Nephron (organoid): ENCODE measurements around the gene GTSE1.
A peak's percentile ranks its signal among the peaks of the same experiment; 100 is the strongest.

ENCODE experiments used
- H3K27ac Mint-ChIP-seq, 3 experiments: 2 replicates each; pipeline ENCODE4 v1.8.0; 2020; ENCODE audit warnings: mixed read lengths in 3 of 3, mild to moderate bottlenecking in 2 of 3, moderate library complexity in 1 of 3
- H3K27me3 Mint-ChIP-seq: 2 replicates; pipeline ENCODE4 v1.8.0; 2021; ENCODE audit warnings: low read depth, mild to moderate bottlenecking, moderate library complexity, mixed read lengths
- H3K36me3 Mint-ChIP-seq: 2 replicates; pipeline ENCODE4 v1.8.0; 2020; ENCODE audit warnings: low read depth, mixed read lengths
- H3K4me1 Mint-ChIP-seq: 2 replicates; pipeline ENCODE4 v1.8.0; 2020; ENCODE audit warnings: mixed read lengths
- H3K4me3 Mint-ChIP-seq, 3 experiments: 2 replicates each; pipeline ENCODE4 v1.8.0; 2020; ENCODE audit warnings: mild to moderate bottlenecking in 3 of 3, mixed read lengths in 3 of 3, moderate library complexity in 2 of 3
- H3K9me3 Mint-ChIP-seq: 2 replicates; pipeline ENCODE4 v1.8.0; 2020; ENCODE audit warnings: mixed read lengths
- TF ChIP-seq, protein P1 (sequence below), 3 experiments: fragments of 200-600 bp; sonication (generic); IDR thresholded peaks; one replicate each; pipeline ENCODE4 v1.5.0; 2021; ENCODE audit warnings: antibody characterized with exemption in 3 of 3; ENCODE audit not compliant: unreplicated experiment in 3 of 3

The GTSE1 gene

GRCh38 chr22:46368422-46368821 is 71.8 kb downstream of the GTSE1 start:
- H3K4me1 Mint-ChIP-seq, result peaks cover 5% of the 10 kb centered on the region
- peaks cover 3% of the 10 kb centered on the region for H3K36me3 Mint-ChIP-seq
- H3K4me3 Mint-ChIP-seq, result no peak overlapping the region
- H3K27ac Mint-ChIP-seq, result no peak overlapping the region
- TF ChIP-seq, protein P1, sequence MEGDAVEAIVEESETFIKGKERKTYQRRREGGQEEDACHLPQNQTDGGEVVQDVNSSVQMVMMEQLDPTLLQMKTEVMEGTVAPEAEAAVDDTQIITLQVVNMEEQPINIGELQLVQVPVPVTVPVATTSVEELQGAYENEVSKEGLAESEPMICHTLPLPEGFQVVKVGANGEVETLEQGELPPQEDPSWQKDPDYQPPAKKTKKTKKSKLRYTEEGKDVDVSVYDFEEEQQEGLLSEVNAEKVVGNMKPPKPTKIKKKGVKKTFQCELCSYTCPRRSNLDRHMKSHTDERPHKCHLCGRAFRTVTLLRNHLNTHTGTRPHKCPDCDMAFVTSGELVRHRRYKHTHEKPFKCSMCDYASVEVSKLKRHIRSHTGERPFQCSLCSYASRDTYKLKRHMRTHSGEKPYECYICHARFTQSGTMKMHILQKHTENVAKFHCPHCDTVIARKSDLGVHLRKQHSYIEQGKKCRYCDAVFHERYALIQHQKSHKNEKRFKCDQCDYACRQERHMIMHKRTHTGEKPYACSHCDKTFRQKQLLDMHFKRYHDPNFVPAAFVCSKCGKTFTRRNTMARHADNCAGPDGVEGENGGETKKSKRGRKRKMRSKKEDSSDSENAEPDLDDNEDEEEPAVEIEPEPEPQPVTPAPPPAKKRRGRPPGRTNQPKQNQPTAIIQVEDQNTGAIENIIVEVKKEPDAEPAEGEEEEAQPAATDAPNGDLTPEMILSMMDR (IDR thresholded peaks at IDR 0.05; ENCODE audit: unreplicated experiment in 3 of 3), result no peak
- peaks cover 4% of the 10 kb centered on the region for H3K27me3 Mint-ChIP-seq
- H3K9me3 Mint-ChIP-seq, result no peaks in the 10 kb centered on the region

DNA sequence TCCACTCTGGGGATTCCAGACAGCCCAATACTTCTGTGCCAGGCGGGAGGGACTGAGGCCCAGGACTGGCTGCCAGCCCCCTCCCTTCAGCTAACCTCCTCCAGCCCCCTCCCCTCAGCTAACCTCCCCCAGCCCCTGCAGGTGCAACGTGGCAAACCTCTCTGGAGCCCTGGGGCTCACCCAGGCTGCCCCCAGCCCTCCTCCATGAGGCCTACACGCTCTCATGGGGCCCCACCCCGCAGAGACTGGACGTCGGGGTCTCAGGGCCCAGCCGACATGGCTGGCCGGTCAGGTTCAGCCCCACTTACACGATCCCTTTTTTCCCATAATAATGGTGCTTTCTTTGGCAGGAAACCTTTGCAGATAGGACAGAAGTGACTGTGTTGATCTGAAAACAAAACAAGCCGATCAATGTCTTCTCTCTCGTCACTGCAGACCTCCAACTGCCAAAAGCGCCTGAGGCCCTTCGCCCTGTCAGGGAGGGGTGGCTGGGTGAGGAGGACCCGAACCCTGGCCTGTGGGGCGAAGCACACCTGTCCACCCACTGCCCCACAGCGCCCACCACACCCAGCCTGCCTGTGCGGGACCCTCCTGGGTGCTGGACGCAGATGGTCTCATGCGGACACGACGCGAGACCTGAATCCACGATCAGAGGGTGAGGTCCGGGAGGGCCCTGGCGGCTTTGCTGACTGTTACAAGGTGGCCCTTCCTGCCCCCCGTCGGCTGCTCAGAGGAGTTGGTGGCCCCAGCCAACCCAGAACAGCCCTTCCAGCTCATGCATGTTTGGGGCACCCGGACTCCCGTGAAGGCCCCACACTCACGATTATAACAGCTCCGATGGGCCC is 72.4 kb downstream of the GTSE1 start:
- Mint-ChIP-seq H3K9me3 (peaks cover under 1% of the 10 kb centered on the region), H3K27me3 (peaks cover 4% of the 10 kb centered on the region), H3K4me3 (no peak overlapping the region), H3K36me3 (peaks cover 3% of the 10 kb centered on the region), H3K4me1 (peaks cover 7% of the 10 kb centered on the region), H3K27ac (no peak overlapping the region)
- TF ChIP-seq, protein P1 (IDR thresholded peaks at IDR 0.05; ENCODE audit: unreplicated experiment in 3 of 3), result no peak

GRCh38 chr22:46369716-46370583 is 73.3 kb downstream of the GTSE1 start:
- Mint-ChIP-seq H3K27ac (no peak overlapping the region), H3K27me3 (peaks cover 4% of the 10 kb centered on the region), H3K4me1 (peaks cover 11% of the 10 kb centered on the region), H3K4me3 (no peak overlapping the region), H3K9me3 (peaks cover 2% of the 10 kb centered on the region), H3K36me3 (peaks cover 3% of the 10 kb centered on the region)
- TF ChIP-seq, protein P1 (IDR thresholded peaks at IDR 0.05; ENCODE audit: unreplicated experiment in 3 of 3), result no peak

DNA sequence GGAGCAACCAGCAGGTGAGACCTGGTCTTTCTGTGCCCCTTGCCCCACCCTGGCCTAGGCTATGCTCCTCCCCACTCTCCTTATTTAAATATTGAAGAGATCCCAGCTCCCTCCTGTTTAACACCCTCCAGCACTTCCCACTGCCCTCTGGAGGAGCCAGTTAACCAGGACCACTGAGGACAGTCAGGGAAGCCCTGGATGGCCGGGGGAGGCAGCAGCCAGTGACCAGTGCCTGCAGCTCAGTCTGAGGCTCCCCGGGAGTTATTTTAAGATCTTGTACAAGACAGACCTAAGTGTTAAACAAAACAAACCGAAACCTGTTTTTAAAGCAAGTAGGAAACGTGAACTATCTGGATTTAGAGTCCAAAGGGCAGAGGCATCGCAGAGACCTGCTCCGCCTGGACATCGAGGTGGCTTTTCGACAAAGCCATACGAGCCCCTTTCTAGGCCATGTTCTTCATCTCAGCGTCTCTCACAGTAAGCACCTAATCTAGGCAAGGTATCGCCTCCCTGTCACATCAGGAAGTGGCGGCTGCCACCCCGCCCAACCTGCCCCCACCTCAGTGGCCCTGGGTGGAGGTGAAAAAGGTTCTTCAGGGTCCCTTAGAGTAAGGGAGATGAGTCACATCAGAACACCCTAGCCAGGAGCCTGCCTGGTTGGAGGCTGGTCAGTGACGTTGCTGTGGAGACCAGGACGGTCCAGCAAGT is 74.1 kb downstream of the GTSE1 start:
- Mint-ChIP-seq H3K27ac (peak overlapping the region in 1 of 3 experiments; percentile 44), H3K4me3 (no peak overlapping the region), H3K36me3 (peaks cover 10% of the 10 kb centered on the region), H3K4me1 (peaks cover 11% of the 10 kb centered on the region), H3K27me3 (peaks cover 4% of the 10 kb centered on the region), H3K9me3 (peaks cover 4% of the 10 kb centered on the region)
- TF ChIP-seq, protein P1 (IDR thresholded peaks at IDR 0.05; ENCODE audit: unreplicated experiment in 3 of 3), result no peak

- H3K27me3 Mint-ChIP-seq, result peaks cover 4% of the 10 kb centered on the region
- no peak overlapping the region for H3K4me3 Mint-ChIP-seq
- TF ChIP-seq, protein P1 (IDR thresholded peaks at IDR 0.05; ENCODE audit: unreplicated experiment in 3 of 3), result no peak
- peaks cover 18% of the 10 kb centered on the region for H3K36me3 Mint-ChIP-seq
- H3K27ac Mint-ChIP-seq, result no peak overlapping the region
- H3K9me3 Mint-ChIP-seq, result peaks cover 9% of the 10 kb centered on the region
- peaks cover 11% of the 10 kb centered on the region for H3K4me1 Mint-ChIP-seq
These were observed 75.1 kb downstream of the GTSE1 start for GRCh38 chr22:46371623-46372226.
